Small intestine (tissue), 7 donors: Measurements from ENCODE around the gene NRXN3. TPM values are rescaled to one million over a fixed set of nuclear protein-coding genes. Genes with fewer than 3 reads are reported as not detected.

Experiments
- DNase-seq, 2 donors: peaks; one replicate each; pipeline versions ENCODE4 v3.0.0 to v3.0.0-alpha.2; 2013
- FAIRE-seq: peaks from 2 replicates; lab custom pipeline; 2012; peaks lifted over from hg19 to GRCh38; lab: Jason Lieb, UNC
- H3K27ac ChIP-seq, 3 donors: one replicate each; pipeline ENCODE4 v1.5.1; 2013; ENCODE audit warnings: low read length in 2 of 3, mild to moderate bottlenecking in 2 of 3, control low read depth in 1 of 3, inconsistent platforms in 1 of 3, low read depth in 1 of 3, moderate library complexity in 1 of 3
- H3K27me3 ChIP-seq, 3 donors: one replicate each; pipeline ENCODE4 v1.6.1; 2013; ENCODE audit warnings: low read length in 3 of 3, inconsistent platforms in 1 of 3; ENCODE audit not compliant: control insufficient read depth in 3 of 3, insufficient read depth in 3 of 3
- H3K36me3 ChIP-seq, 3 donors: one replicate each; pipeline ENCODE4 v1.6.1; 2013; ENCODE audit warnings: low read length in 3 of 3, inconsistent platforms in 1 of 3, low read depth in 1 of 3, mild to moderate bottlenecking in 1 of 3, moderate library complexity in 1 of 3; ENCODE audit not compliant: control insufficient read depth in 3 of 3, insufficient read depth in 2 of 3
- H3K4me1 ChIP-seq, 3 donors: one replicate each; pipeline ENCODE4 v1.6.1; 2013; ENCODE audit warnings: low read length in 2 of 3, inconsistent platforms in 1 of 3, low read depth in 1 of 3, mild to moderate bottlenecking in 1 of 3, moderate library complexity in 1 of 3; ENCODE audit not compliant: control insufficient read depth in 3 of 3, insufficient read depth in 2 of 3
- H3K4me3 ChIP-seq, 3 donors: one replicate each; pipeline ENCODE4 v1.5.1; 2013; ENCODE audit warnings: low read length in 3 of 3, control low read depth in 1 of 3, inconsistent platforms in 1 of 3, low read depth in 1 of 3, mild to moderate bottlenecking in 1 of 3, moderate library complexity in 1 of 3
- H3K9me3 ChIP-seq, 2 donors: one replicate each; pipeline ENCODE4 v1.6.1; 2013; ENCODE audit warnings: low read depth in 1 of 2, low read length in 1 of 2; ENCODE audit not compliant: control insufficient read depth in 2 of 2, insufficient read depth in 1 of 2
- WGBS, 3 donors: extraction: QIAGEN DNeasy Blood & Tissue Kit; methylation state at CpG; one replicate each; pipeline ENCODE4 v1.1.7; 2013; 5-methylcytosine and 5-hydroxymethylcytosine counted together
- polyA plus RNA-seq, 4 donors: library from polyadenylated mRNA; stranded (reverse) in 3 of 4; unstranded in 1 of 4; fragments of 200-250 nt in 3 of 4; fragments of 120-200 nt in 1 of 4; gene quantifications; one replicate each; pipeline versions ENCODE4 v1.2.1 to v1.2.3, GENCODE V29; 2013
- donor health status: healthy with polysubstance abuse.
- donor health status: control.
- donor health status: control.
- donor health status: Bipolar disorder and iron deficiency.
- donor health status: healthy.

Gene NRXN3
- polyA plus RNA-seq, 4 donors = 2.3 TPM; not detected in 2

DNA sequence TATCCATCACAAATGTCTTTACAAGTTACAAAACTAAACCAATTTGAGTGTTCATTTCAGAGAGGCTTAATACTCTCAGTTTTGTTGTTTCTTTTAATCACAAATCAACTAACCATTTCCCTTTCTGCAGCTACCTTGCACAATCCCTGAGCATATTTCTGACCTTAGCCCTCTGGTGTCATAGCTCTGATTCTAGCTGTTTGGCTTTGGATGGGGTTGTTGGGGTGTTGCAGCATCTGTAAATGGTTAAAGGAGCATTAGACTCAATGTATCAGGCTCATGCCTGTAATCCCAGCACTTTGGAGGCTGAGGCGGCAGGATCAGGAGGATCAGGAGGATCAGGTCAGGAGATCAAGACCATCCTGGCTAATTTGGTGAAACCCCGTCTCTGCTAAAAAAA, 461.4 kb downstream of the NRXN3 start:
- no peak overlapping the region for H3K4me3 ChIP-seq
- no peaks in the 10 kb centered on the region for H3K9me3 ChIP-seq
- DNase-seq = no peak
- no peak overlapping the region for H3K27ac ChIP-seq
- H3K4me1 ChIP-seq = no peaks in the 10 kb centered on the region
- H3K27me3 ChIP-seq = no peaks in the 10 kb centered on the region
- WGBS, 3 donors = 82 to 96% (median 89%) methylated on average over 2 of the region's 2 CpGs
- FAIRE-seq = no peak
- no peaks in the 10 kb centered on the region for H3K36me3 ChIP-seq

DNA sequence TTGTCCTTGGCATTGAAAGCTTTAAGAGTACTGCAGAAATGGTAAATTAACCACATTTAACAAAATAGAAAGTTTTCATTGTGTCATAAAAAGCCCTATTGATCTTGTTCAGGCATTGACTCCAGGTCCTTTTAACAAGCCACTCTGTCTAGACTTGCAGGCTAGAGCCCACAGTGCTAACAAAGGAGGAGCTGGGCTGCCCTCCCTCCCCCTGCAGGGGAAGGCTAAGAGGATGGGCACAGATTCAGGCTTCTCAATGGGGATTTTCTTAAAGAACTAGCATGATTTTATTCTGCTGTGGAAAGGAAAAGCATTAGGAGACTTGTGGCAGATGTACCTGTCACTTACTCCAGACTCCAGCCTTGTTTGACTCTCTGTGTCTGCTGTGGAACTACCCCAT, 463.6 kb downstream of the NRXN3 start:
- no peaks in the 10 kb centered on the region for H3K27me3 ChIP-seq
- no peaks in the 10 kb centered on the region for H3K4me1 ChIP-seq
- H3K4me3 ChIP-seq = no peak overlapping the region
- H3K9me3 ChIP-seq = no peaks in the 10 kb centered on the region
- DNase-seq (no peak), FAIRE-seq (no peak)
- H3K27ac ChIP-seq = no peak overlapping the region
- no peaks in the 10 kb centered on the region for H3K36me3 ChIP-seq

DNA sequence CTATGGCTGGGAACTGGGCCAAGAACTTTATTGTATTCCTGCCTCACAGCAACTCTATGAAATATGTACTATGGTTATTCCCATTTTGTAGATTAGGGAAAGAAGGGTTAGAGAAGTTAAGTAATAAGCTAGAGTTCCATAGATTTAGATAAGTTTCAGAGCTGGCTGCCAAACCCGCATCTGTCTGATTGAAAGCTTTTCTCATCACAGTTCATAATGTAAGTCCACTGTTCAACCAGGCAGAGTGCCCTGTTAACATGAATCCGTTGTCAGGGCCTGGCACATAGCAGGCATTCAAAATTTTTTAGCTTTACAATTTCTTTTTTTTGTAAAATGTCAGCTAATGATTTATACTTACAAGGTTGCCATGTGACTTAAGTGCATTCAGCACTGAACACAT, 467.3 kb downstream of the NRXN3 start:
- Histone ChIP-seq H3K36me3 (no peaks in the 10 kb centered on the region), H3K4me1 (no peaks in the 10 kb centered on the region), H3K9me3 (no peaks in the 10 kb centered on the region), H3K27ac (no peak overlapping the region), H3K27me3 (no peaks in the 10 kb centered on the region), H3K4me3 (no peak overlapping the region)
- FAIRE-seq = no peak
- no peak for DNase-seq
- 62 to 65% (median 64%) methylated on average over 2 of the region's 2 CpGs for WGBS, 3 donors

DNA sequence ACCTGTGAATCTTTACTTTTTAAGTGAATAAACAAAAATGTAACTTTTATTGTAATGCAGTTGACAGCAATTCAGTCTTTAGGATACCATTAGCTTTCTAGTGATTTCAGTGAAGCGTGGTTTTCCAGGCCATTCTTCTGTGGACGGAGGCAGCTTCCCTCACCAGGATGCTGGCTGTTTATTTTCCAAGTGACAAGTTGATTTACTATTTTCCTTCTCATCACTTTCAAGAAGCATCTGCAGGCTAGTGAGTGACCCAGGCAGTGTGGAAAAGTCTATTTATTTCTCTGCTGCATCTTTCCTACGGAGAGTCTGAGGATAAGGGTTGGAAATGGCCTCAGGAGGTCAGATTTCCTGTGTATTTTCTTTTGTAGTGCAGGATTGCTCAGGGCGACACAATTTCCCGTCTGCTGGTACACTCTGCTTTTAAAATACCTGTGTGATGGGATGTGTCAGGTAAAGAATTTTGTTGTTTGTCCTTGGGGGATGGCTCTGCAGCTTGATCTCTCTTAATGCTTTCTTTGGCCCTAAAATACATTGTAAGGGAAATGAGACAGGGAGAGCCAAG, 467.8 kb downstream of the NRXN3 start:
- 28 to 41% (median 39%) methylated on average over 5 of the region's 5 CpGs for WGBS, 3 donors
- FAIRE-seq (no peak), DNase-seq (no peak)
- H3K4me1 ChIP-seq = no peaks in the 10 kb centered on the region
- no peaks in the 10 kb centered on the region for H3K9me3 ChIP-seq
- no peaks in the 10 kb centered on the region for H3K27me3 ChIP-seq
- H3K27ac ChIP-seq = no peak overlapping the region
- H3K4me3 ChIP-seq = no peak overlapping the region
- no peaks in the 10 kb centered on the region for H3K36me3 ChIP-seq

DNA sequence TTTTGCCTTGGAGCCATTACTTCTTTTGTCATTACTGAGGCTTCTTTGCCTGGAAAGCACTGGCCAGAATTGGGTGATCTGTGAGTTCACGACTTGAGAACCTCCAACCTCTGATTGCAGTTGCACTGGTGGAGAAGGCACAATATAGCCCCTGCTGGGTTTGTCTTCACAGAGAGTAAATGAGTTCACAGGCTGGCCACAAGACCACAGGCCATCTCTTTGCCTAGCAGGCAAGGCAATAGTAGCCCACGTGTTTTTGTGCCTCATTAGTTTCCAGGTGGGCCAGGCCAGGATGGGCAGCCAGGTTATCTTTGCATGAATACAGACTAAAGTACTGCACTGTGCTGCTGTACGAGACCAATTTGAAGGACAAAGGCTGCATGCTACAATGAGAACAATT, 468.8 kb downstream of the NRXN3 start:
- no peaks in the 10 kb centered on the region for H3K9me3 ChIP-seq
- no peak overlapping the region for H3K4me3 ChIP-seq
- no peak for FAIRE-seq
- WGBS, 3 donors = 44 to 60% (median 55%) methylated on average over 3 of the region's 3 CpGs
- no peaks in the 10 kb centered on the region for H3K4me1 ChIP-seq
- no peaks in the 10 kb centered on the region for H3K27me3 ChIP-seq
- H3K27ac ChIP-seq = no peak overlapping the region
- DNase-seq = no peak
- no peaks in the 10 kb centered on the region for H3K36me3 ChIP-seq

DNA sequence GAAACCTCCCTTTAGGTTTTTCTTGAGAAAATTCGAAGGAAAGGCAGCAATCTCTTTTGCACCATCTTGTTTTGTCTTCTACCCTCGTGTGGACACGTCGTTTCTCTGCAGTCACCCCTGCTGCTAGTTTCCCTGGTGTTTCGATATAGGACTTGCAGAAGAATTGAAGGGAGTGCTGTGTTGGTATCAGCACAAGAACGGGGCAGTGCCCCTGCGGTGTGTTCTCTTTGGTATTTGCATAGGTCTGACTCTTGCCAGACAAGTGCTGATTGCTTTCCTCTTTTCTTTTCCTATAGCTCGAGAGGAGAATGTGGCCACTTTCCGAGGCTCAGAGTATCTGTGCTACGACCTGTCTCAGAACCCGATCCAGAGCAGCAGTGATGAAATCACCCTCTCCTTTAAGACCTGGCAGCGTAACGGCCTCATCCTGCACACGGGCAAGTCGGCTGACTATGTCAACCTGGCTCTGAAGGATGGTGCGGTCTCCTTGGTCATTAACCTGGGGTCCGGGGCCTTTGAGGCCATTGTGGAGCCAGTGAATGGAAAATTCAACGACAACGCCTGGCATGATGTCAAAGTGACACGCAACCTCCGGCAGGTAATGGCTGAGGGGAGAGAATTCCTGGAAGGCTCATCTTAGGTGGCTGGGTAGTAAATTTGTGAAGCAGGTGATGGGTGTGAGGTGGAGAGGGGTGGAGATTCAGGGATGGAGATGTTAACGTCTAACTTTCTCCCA, 474.8 kb downstream of the NRXN3 start:
- Histone ChIP-seq H3K4me3 (no peak overlapping the region), H3K27me3 (no peaks in the 10 kb centered on the region), H3K36me3 (no peaks in the 10 kb centered on the region), H3K27ac (no peak overlapping the region), H3K4me1 (no peaks in the 10 kb centered on the region), H3K9me3 (no peaks in the 10 kb centered on the region)
- 69 to 72% (median 70%) methylated on average over 22 of the region's 22 CpGs for WGBS, 3 donors
- DNase-seq = no peak
- no peak for FAIRE-seq

DNA sequence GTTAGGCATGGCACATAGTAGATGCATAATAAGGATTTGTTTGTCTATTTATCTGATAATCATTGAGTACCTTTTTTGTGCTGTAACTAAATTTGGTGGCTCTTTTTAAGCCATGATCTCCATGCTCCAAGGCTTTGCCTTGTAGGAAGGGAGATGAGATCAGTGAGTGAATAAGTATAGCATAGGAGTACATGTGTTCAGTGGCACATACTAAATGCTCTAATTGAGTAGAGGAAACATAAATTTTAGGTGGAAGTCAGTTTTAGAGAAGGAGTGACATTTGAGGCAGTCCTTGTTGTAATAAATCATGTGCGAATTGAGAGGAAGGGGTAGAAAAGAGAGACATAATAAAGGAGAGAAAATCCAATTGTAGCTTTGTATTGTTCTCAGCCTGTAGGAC, 482.6 kb downstream of the NRXN3 start:
- DNase-seq (no peak), FAIRE-seq (no peak)
- Histone ChIP-seq H3K4me3 (no peak overlapping the region), H3K27me3 (peaks cover 0 to 2% (median 0%) of the 10 kb centered on the region in 3 donors), H3K27ac (no peak overlapping the region), H3K9me3 (no peaks in the 10 kb centered on the region), H3K4me1 (no peaks in the 10 kb centered on the region), H3K36me3 (no peaks in the 10 kb centered on the region)
- WGBS, 3 donors = 81 to 93% (median 91%) methylated on average over 1 of the region's 1 CpG

DNA sequence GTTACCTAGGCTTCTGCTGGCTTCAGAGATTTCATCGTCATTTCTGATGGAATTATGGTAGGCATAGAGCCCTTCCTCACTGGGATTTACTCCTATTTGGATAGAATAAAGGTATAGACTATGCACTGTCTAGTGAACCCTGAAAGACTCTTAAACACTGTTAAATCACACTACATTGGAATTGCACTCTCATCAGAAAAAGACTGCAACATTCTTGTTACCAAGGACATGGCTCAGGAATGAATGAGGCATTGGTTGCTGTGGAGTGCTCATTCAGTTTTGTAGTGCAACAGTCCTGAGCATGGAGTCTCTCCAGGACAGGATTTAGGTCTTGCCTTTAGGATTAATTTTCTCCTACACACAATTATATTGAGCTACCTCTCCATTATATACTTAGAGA, 483.0 kb downstream of the NRXN3 start:
- 12 to 91% (median 89%) methylated on average over 1 of the region's 1 CpG for WGBS, 3 donors
- no peak overlapping the region for H3K27ac ChIP-seq
- no peaks in the 10 kb centered on the region for H3K9me3 ChIP-seq
- no peaks in the 10 kb centered on the region for H3K36me3 ChIP-seq
- no peak overlapping the region for H3K4me3 ChIP-seq
- H3K27me3 ChIP-seq = peaks cover 0 to 2% (median 0%) of the 10 kb centered on the region in 3 donors
- FAIRE-seq (no peak), DNase-seq (no peak)
- no peaks in the 10 kb centered on the region for H3K4me1 ChIP-seq

DNA sequence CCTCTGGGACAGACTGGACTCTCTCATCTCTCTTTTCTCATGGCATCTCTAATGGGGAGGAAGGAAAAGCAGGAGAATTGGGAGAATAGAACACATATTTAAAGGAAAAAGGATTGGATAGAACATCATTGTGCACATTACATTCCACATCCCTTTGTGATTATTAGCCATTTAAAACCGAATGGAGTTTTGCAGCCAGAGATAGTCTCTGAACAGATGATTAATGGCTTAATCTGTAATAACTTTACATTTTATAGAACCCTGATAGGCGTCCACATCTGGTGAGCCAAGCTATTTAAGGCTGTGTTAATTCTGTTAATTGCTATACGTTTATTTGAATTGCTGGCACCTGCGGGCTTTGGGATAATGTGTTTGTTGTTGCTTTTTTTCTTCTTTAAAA, 487.3 kb downstream of the NRXN3 start:
- peaks cover 0 to 2% (median 0%) of the 10 kb centered on the region in 3 donors for H3K27me3 ChIP-seq
- FAIRE-seq (no peak), DNase-seq (no peak)
- no peak overlapping the region for H3K4me3 ChIP-seq
- H3K4me1 ChIP-seq = no peaks in the 10 kb centered on the region
- 60 to 78% (median 63%) methylated on average over 4 of the region's 4 CpGs for WGBS, 3 donors
- no peak overlapping the region for H3K27ac ChIP-seq
- no peaks in the 10 kb centered on the region for H3K36me3 ChIP-seq
- no peaks in the 10 kb centered on the region for H3K9me3 ChIP-seq
